Heart left ventricle (tissue), 13 donors: Measurements from ENCODE around the gene SFTPA1.

Experiments used
- CTCF ChIP-seq, 12 donors: fragments of 200-600 bp; sonication (generic) in 4 of 12; IDR thresholded peaks; one replicate each; pipeline versions ENCODE4 v1.5.0 to v1.8.0; 2018 to 2022; ENCODE audit warnings: antibody characterized with exemption in 12 of 12, mild to moderate bottlenecking in 5 of 12
- POLR2A ChIP-seq, 2 donors: fragments of 450-650 bp; IDR thresholded peaks; one replicate each; pipeline ENCODE4 v1.6.1; 2017; ENCODE audit warnings: antibody characterized with exemption in 2 of 2, mild to moderate bottlenecking in 2 of 2, moderate library complexity in 2 of 2
- donor health status: ischemic (EF 13 %, LVEDD 7.1; RV severe dilation, severe dysfunction).
- donor health status: DM: no; HTN: yes; CAD: no.
- donor health status: DM: no; HTN: no; CAD: no.
- donor health status: ischemic (EF 25% LVEDD 6.9; RV normal size, moderate dysfunction).
- donor health status: ischemic (EF 25% LVEDD 5.7; RV mildly dilated, moderate dysfunction).
- donor health status: ischemic (EF 35%, LVEDD 5.7; RV mildly dilated, moderate dysfunction).
- donor health status: nonischemic (EF 11% LVEDD 7.7; RV severe dilation, severe dysfunction).
- donor health status: DM: yes; HTN: yes; CAD: no.
- donor health status: PGD.
- donor health status: ischemic (EF 29% LVEDD 5.4; RV normal size, mild dysfunction).
- donor health status: nonischemic (EF 23%, LVEDD 6.1; RV moderate dilation, normal function).

- no peak for TF ChIP-seq CTCF (IDR thresholded peaks at IDR 0.05)
- TF ChIP-seq POLR2A (IDR thresholded peaks at IDR 0.05) = no peak
These were observed 24.7 kb upstream of the SFTPA1 start for GRCh38 chr10:79585870-79586527.
